Activated effector memory CD4-positive, alpha-beta T cell treated with anti-CD3 and anti-CD28 coated beads, Interleukin-2, amount 50 U/mL, for 16 hours (primary cell): Measurements from ENCODE around the gene DYNLRB1.

ENCODE experiments used
- DNase-seq: peaks from one replicate; pipeline ENCODE4 v3.0.0-alpha.2; 2020

The DYNLRB1 gene

GRCh38 chr20:34559311-34560140 is 43.3 kb downstream of the DYNLRB1 start:
- no peak for DNase-seq

GRCh38 chr20:34560141-34560523 is 43.9 kb downstream of the DYNLRB1 start:
- DNase-seq: no peak

- no peak for DNase-seq
Measured at GRCh38 chr20:34560614-34561013, 44.4 kb downstream of the DYNLRB1 start.

- DNase-seq: no peak
Measured at GRCh38 chr20:34561661-34562060, 45.4 kb downstream of the DYNLRB1 start.

GRCh38 chr20:34562641-34563040 is 46.4 kb downstream of the DYNLRB1 start:
- no peak for DNase-seq

- no peak for DNase-seq
Measured at GRCh38 chr20:34564833-34565232, 48.6 kb downstream of the DYNLRB1 start.

GRCh38 chr20:34566978-34567891 is 51.0 kb downstream of the DYNLRB1 start:
- DNase-seq: no peak

- no peak for DNase-seq
Measured at GRCh38 chr20:34567892-34568865, 52.0 kb downstream of the DYNLRB1 start.

- DNase-seq: no peak
Measured at GRCh38 chr20:34569598-34569997, 53.4 kb downstream of the DYNLRB1 start.

GRCh38 chr20:34570859-34571306 is 54.7 kb downstream of the DYNLRB1 start:
- peak; percentile 43 for DNase-seq

GRCh38 chr20:34571753-34572152 is 55.5 kb downstream of the DYNLRB1 start:
- DNase-seq: peak; percentile 58

GRCh38 chr20:34573541-34574300 is 57.5 kb downstream of the DYNLRB1 start:
- peak; percentile 24 for DNase-seq

GRCh38 chr20:34574426-34574825 is 58.2 kb downstream of the DYNLRB1 start:
- peak; percentile 21 for DNase-seq

GRCh38 chr20:34574861-34575260 is 58.6 kb downstream of the DYNLRB1 start:
- DNase-seq: peak; percentile 2

GRCh38 chr20:34575271-34575670 is 59.0 kb downstream of the DYNLRB1 start:
- DNase-seq: peak; percentile 53

- peak; percentile 13 for DNase-seq
Measured at GRCh38 chr20:34575756-34576155, 59.5 kb downstream of the DYNLRB1 start.

- DNase-seq: no peak
Measured at GRCh38 chr20:34577061-34577460, 60.8 kb downstream of the DYNLRB1 start.

- DNase-seq: no peak
Measured at GRCh38 chr20:34578025-34578424, 61.8 kb downstream of the DYNLRB1 start.

GRCh38 chr20:34578521-34578920 is 62.3 kb downstream of the DYNLRB1 start:
- DNase-seq: no peak

- DNase-seq: no peak
Measured at GRCh38 chr20:34579191-34579978, 63.2 kb downstream of the DYNLRB1 start.
